ENCODE measurements around the gene RAB43.
"Not testable (repeated sequence)": the region's sequence is repeated elsewhere in the genome, so short reads cannot be mapped to it uniquely, and the experiment has no call there.

RAB43 gene

DNA sequence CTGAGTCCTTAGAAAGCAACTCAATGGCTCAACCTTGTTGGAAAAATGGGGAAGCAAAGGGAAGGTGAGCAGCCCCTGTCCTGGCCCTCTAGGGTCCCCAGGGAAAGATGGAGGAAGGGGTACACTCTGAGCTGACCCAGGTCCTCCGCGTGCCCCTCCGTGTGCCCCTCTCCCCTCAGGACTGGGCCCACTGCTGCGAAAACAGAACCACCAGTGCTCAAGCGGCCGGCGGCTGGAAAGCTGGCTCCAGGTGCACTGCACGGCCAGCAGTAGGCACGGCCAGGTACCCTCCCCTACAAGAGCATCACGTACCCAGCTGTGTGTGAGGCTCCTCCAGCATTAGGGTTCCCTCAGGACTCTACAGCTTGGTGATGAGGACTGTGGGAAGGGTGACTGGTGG is 26.3 kb downstream of the RAB43 start:
- no peak for DNase-seq (ENCODE audit: low read depth in 2 of 2)

GRCh38 chr3:129088312-129088711 is 33.3 kb downstream of the RAB43 start:
- DNase-seq (ENCODE audit: low read depth in 2 of 2), result not testable (repeated sequence)

DNA sequence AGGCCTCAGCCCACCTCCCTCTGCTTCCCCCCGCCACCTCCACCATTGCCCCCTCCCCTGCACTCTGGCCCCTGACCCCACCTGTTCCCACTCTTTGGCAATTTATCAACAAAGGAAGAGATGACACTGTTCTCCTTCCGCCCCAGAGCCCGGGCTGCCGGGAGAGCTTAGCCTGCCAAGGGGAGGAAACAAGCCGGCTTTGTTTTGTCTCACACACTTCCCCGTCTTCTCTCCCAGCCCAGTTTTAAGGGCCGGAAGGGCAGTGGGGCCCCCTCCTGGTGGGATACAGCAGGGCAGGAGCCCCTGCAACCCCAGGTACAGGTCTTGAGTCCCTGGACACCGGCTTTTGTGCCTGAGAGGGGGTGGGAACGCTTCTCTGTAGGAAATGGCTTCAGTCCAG is 33.7 kb downstream of the RAB43 start:
- not testable (repeated sequence) for DNase-seq (ENCODE audit: low read depth in 2 of 2)

GRCh38 chr3:129087138-129087702 is 34.4 kb downstream of the RAB43 start:
- DNase-seq (ENCODE audit: low read depth in 2 of 2), result no peak

DNA sequence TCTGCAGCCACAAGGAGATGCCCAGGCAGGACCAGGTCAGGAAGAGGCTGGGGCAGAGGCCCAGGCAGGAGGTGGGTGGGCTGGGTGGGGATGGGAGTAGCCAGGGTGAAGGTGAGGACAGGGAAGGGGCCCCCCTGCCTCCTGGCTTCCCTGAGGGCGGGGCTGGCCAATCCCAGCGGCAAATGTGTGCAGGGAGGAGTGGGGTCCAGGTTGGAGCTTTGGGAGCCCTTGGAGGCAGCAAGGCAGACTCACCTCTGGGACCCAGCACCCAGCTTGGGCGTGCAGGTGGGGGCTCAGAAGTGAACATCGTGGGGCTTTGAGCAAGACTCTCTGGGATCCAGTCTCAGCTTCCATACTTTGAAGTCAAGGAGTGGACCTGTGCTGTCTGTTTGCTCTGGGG is 35.8 kb downstream of the RAB43 start:
- DNase-seq (ENCODE audit: low read depth in 2 of 2), result no peak

DNA sequence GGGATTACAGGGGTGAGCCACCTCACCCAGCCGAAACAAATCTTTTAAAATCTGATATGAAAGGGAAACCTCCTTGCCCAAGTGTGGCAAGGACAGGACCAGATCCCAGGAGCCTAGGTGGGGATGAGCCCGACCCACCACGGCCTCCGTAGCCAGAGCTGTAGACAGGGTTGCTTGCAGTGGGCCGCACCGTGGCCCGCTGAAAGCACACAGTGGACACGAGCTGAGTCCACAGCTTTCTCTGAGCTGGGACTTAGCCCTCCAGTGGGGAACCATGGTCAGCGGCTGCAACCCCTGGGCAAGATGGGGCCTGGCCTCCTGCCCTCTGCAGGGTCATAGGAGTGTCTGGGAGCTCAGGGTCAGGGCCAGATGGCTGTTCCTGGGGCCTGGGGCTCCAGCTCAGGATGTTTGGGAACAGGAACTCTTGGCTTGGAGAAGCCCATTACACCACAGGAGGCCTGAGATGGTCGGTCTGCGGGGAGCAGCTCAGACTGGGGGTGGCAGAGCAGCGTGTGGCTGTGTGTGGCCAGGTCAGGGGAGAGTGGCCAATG is 36.4 kb downstream of the RAB43 start:
- DNase-seq (ENCODE audit: low read depth in 2 of 2), result no peak

DNA sequence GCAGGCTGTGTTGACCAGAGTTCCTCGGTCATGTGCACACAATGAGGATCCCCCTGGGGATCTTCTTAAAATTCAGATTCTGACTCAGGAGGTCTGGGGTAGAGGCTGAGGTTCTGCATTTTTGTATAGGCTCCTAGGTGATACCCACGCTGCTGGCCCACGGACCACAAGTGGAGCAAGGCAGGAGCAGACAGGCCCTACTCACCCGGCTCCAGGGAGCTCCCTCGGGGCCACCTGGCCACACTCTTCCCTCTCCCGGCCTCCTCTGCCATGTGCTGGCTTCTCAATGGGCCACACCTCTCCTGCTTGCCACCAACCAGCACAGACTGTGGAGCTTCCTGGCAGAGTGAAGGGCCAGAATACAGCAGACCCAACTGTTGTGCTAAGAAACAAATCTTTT is 37.1 kb downstream of the RAB43 start:
- DNase-seq (ENCODE audit: low read depth in 2 of 2), result no peak

GRCh38 chr3:129082026-129082425 is 39.6 kb downstream of the RAB43 start:
- no peak for DNase-seq (ENCODE audit: low read depth in 2 of 2)

- no peak for DNase-seq (ENCODE audit: low read depth in 2 of 2)
These were observed 40.1 kb downstream of the RAB43 start for GRCh38 chr3:129081503-129081902.

- no peak for DNase-seq (ENCODE audit: low read depth in 2 of 2)
These were observed 43.1 kb downstream of the RAB43 start for GRCh38 chr3:129078510-129078909.

DNA sequence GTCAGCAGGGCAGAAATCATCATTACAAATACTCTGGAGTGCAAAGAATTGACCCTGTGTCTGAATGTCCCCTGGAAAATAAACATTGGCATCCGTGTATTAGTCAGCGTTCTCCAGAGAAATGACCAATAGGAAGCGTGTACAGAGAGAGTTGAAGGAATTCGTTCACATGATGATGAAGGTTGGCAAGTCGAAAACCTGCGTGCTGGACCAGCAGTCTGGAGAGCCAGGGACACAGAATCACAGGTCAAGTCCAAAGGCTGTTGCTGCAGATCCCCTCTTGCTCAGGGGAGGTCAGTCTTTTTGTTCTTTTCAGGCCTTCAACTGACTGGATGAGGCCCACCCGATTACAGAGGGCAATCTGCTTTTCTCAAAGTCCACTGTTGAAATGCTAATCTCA is 44.4 kb downstream of the RAB43 start:
- no peak for DNase-seq (ENCODE audit: low read depth in 2 of 2)

- no peak for DNase-seq (ENCODE audit: low read depth in 2 of 2)
These were observed 51.3 kb downstream of the RAB43 start for GRCh38 chr3:129070086-129070885.

DNA sequence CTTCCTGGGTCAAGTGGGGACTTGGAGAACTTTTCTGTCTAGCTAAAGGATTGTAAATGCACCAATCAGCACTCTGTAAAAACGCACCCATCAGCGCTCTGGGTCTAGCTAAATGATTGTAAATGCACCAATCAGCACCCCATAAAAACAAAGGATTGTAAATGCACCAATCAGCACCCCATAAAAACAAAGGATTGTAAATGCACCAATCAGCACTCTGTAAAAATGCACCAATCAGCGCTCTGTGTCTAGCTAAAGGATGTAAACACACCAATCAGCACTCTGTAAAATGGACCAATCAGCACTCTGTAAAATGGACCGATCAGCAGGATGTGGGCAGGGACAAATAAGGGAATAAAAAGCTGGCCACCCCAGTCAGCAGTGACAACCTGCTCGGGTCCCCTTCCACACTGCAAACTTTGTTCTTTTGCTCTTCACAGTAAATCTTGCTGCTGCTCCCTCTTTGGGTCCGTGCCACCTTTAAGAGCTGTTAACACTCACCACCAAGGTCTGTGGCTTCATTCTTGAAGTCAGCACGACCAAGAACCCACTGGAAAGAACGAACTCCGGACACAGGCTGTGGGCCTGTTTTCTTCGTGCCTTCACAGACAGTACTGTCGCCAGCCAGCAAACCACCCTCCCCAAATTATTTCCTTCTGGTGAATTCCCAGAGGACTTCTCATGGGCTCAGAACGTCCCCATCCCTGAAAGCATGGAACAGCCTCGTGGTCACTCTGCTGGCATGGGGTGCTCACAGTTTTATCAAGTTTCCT is 52.1 kb downstream of the RAB43 start:
- not testable (repeated sequence) for DNase-seq (ENCODE audit: low read depth in 2 of 2)

DNA sequence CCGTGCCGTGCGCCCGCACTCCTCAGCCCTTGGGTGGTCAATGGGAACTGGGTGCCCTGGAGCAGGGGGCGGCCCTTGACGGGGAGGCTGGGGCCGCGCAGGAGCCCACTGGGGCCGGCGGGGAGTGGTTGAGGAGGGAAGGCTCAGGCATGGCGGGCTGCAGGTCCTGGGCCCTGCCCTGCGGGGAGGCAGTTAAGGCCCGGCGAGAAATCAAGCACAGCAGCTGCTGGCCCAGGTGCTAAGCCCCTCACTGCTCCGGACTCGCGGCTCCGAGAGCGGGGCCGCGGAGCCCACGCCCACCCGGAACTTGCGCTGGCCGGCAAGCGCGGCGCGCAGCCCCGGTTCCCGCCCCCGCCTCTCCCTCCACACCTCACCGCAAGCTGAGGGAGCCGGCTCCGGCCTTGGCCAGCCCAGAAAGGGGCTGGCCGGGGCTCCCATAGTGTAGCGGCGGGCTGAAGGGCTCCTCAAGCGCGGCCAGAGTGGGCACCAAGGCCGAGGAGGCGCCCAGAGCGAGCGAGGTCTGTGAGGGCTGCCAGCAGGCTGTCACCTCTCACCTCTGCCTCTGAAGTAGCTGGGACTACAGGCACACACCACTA is 53.2 kb downstream of the RAB43 start:
- DNase-seq (ENCODE audit: low read depth in 2 of 2), result no peak

DNA sequence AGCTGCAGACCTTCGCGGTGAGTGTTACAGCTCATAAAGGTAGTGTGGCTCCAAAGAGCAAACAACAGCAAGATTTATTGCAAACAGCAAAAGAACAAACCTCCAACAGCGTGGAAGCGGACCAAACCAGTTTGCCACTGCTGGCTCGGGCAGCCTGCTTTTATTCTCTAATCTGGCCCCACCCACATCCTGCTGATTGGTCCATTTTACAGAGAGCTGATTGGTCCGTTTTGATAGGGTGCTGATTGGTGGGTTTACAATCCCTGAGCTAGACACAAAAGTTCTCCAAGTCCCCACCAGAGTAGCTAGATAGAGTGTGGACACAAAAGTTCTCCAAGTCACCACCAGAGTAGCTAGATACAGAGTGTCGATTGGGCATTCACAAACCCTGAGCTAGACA is 53.9 kb downstream of the RAB43 start:
- not testable (repeated sequence) for DNase-seq (ENCODE audit: low read depth in 2 of 2)

DNA sequence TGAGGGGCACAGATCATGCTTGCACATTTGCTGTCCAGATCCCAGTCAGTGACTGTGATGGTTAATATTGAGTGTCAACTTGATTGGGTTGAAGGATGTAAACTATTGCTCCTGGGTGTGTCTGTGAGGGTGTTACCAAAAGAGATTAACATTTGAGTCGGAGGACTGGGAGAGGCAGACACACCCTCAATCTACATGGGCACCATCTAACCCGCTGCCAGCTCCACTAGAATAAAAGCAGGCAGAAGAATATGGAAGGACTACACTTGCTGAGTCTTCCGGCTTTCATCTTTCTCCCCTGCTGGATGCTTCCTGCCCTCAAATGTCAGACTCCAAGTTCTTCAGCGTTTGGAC is 55.9 kb downstream of the RAB43 start:
- no peak for DNase-seq (ENCODE audit: low read depth in 2 of 2)

- DNase-seq (ENCODE audit: low read depth in 2 of 2), result no peak
These were observed 56.4 kb downstream of the RAB43 start for GRCh38 chr3:129065016-129065719.

- no peak for DNase-seq (ENCODE audit: low read depth in 2 of 2)
These were observed 57.6 kb downstream of the RAB43 start for GRCh38 chr3:129063841-129064482.

- DNase-seq (ENCODE audit: low read depth in 2 of 2), result no peak
These were observed 58.4 kb downstream of the RAB43 start for GRCh38 chr3:129063091-129063640.

DNA sequence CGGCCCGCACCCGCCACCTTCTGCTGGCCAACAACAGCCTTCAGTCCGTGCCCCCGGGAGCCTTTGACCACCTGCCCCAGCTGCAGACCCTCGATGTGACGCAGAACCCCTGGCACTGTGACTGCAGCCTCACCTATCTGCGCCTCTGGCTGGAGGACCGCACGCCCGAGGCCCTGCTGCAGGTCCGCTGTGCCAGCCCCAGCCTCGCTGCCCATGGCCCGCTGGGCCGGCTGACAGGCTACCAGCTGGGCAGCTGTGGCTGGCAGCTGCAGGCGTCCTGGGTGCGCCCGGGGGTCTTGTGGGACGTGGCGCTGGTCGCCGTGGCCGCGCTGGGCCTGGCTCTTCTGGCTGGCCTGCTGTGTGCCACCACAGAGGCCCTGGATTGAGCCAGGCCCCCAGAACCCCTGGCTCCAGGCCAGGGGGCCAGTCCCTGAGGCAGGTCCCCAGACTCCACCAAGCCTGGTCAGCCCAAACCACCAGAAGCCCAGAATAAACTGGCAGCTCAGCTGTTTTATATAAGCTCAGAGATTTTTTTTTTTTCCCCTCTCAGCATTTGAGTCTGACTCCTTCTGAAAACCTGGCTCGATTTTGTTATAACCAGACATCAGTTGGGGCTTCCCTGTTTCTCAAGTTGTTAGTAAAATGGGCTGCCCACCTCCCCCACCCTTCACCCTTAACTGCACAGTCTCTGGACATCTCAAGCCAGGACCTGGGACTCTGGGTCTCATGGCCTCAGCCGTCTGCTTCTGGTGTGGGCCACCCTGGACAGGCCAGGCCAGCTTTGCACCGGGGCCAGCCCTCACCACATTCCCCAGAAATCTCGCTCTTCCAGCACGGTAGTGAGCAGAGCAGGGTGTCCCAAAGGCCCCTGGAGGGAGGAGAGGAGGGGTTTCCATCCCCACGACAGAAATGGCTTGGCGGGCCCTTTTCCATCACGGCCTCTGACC is 59.4 kb downstream of the RAB43 start:
- DNase-seq (ENCODE audit: low read depth in 2 of 2), result no peak
